Neural cell (in vitro differentiated cells): ENCODE data around the gene KIF12.

ENCODE experiments used
- CTCF ChIP-seq: fragments of 450-650 bp; IDR thresholded peaks from 2 replicates; pipeline ENCODE4 v1.5.1; 2014; ENCODE audit warnings: antibody characterized with exemption, mild to moderate bottlenecking, moderate library complexity; ENCODE audit not compliant: poor library complexity, severe bottlenecking
- EP300 ChIP-seq: fragments of 450-650 bp; conservative IDR thresholded peaks from 2 replicates; pipeline ENCODE4 v1.6.1; 2014; ENCODE audit warnings: antibody characterized with exemption, mild to moderate bottlenecking, moderate library complexity; ENCODE audit not compliant: poor library complexity, severe bottlenecking
- EZH2 ChIP-seq: fragments of 200-600, 300-800 bp; shearing (Covaris generic), sonication (generic); IDR thresholded peaks from 2 replicates; pipeline ENCODE4 v1.6.1; 2014; ENCODE audit warnings: antibody characterized with exemption, low read length, borderline replicate concordance, mild to moderate bottlenecking; ENCODE audit not compliant: insufficient read depth, poor library complexity, severe bottlenecking
- MXI1 ChIP-seq: fragments of 450-650 bp; conservative IDR thresholded peaks from 2 replicates; pipeline ENCODE4 v1.6.1; 2014; ENCODE audit warnings: antibody characterized with exemption, mild to moderate bottlenecking; ENCODE audit not compliant: poor library complexity, severe bottlenecking
- POLR2AphosphoS5 ChIP-seq: IDR thresholded peaks from 2 replicates; pipeline ENCODE4 v1.6.1; 2012
- RAD21 ChIP-seq: fragments of 450-650 bp; conservative IDR thresholded peaks from 2 replicates; pipeline ENCODE4 v1.6.1; 2014; ENCODE audit warnings: antibody characterized with exemption, mild to moderate bottlenecking, moderate library complexity
- REST ChIP-seq: IDR thresholded peaks from 2 replicates; pipeline ENCODE4 v1.6.1; 2012; ENCODE audit warnings: borderline replicate concordance
- SMC3 ChIP-seq: fragments of 450-650 bp; conservative IDR thresholded peaks from 2 replicates; pipeline ENCODE4 v1.6.1; 2014; ENCODE audit warnings: antibody characterized with exemption, mild to moderate bottlenecking, moderate library complexity; ENCODE audit not compliant: poor library complexity
- TAF1 ChIP-seq: IDR thresholded peaks from 2 replicates; pipeline ENCODE4 v1.6.1; 2012; ENCODE audit warnings: low read depth

- TF ChIP-seq TAF1: no peak
- TF ChIP-seq EZH2: no peak
- TF ChIP-seq REST: no peak
- no peak for TF ChIP-seq CTCF
- no peak for TF ChIP-seq RAD21
- no peak for TF ChIP-seq POLR2AphosphoS5
- no peak for TF ChIP-seq MXI1
- no peak for TF ChIP-seq EP300
- TF ChIP-seq SMC3: no peak
Measured at GRCh38 chr9:114099669-114100270, 678 bp upstream of the KIF12 start.
